HG02852 (cell line): ENCODE results near the gene CD99.
"Not testable (repeated sequence)": the region's sequence is repeated elsewhere in the genome, so short reads cannot be mapped to it uniquely, and the experiment has no call there.

Source experiments
- ATAC-seq: cut with Tn5 transposase; IDR thresholded peaks from one replicate; pipeline ENCODE4 v1.9.1; 2021; ENCODE audit warnings: mild to moderate bottlenecking, moderate library complexity; ENCODE audit not compliant: unreplicated experiment

Gene CD99

GRCh38 chrX:2675657-2676200, 15.4 kb upstream of the CD99 start:
- not testable (repeated sequence) for ATAC-seq

DNA sequence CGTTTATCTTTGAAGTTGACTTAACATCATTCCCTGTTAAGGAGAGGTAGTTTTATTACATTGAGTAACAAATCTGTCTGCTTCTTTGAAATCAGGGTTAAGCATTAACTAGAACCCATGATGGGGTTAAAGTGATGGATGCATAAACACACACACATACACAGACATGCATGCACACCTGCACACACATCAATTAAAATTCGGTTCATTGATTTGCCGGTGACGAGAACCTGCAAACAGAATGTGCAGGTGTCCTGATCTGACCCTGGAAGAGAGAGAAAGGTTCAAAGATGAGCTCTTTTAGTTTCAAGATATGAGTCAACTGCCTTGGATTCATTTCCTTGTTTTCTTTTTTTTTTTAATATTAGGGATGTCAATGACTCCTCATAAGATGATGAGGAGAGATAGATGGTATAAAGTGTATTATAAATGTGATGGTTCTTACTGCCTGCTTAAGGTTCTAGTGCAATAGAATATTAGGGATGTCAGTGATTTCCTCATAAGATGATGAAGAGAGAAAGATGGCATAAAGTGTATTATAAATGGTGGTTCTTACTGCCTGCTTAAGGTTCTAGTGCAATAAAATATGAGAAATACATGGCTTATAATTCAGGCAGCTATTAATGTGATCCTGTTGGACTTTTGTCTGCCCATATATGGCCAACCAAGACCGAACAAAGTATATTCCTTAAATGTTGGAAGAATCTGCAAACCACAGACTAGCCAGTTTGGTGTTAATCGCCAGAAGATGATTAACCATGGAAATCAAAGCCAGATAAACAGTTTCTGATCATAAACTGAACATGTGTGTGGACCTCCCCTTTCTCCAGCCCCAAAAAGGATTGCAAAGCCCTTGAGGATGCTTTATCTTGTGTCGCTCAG, 14.1 kb upstream of the CD99 start:
- no peak for ATAC-seq

GRCh38 chrX:2677764-2678163, 13.3 kb upstream of the CD99 start:
- ATAC-seq = no peak

DNA sequence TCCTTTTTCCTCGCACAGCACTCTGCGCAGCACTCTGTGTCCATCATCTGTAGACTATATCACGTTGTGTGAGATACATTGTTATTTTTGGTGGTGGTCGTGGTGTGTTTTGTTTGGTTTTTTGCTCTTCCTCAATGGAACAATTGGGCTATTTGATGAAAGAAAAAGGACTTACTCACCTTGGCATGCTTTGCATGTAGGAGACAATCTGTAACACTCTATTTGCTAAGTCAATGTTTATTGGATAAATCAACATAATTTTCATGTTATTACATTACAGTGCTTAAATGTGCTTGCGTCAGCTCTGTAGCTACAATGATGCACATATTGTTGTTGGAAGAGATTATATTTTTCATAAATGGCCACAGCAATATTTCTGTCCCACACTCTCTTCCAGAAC, 12.5 kb upstream of the CD99 start:
- no peak for ATAC-seq

GRCh38 chrX:2679534-2680485, 11.3 kb upstream of the CD99 start:
- ATAC-seq = no peak

- ATAC-seq = no peak
These were observed 10.4 kb upstream of the CD99 start for GRCh38 chrX:2680486-2681348.

- no peak for ATAC-seq
These were observed 8.4 kb upstream of the CD99 start for GRCh38 chrX:2682565-2683177.

- ATAC-seq = no peak
These were observed 6.8 kb upstream of the CD99 start for GRCh38 chrX:2684256-2684655.

DNA sequence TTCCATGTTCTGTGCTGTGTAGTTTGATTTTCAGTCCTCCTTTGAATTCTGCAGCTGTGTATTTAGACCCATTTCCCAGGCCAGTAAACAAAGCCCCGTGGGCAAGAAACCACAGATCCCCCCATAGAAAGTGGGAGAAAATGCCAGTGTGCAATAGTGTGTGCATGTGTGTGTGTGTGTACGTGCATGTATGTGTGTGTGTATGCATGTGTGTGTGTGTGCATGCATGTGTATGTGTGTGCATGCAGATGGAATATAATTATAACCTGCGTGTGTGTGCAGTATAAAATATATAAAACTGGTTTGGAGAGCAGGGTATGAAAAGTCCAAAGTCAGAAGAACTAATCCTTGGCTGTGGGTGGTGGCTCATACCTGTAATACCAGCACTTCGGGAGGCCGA, 5.2 kb upstream of the CD99 start:
- no peak for ATAC-seq

- ATAC-seq = no peak
These were observed 1.1 kb upstream of the CD99 start for GRCh38 chrX:2689773-2690666.

GRCh38 chrX:2691543-2692220, 587 bp downstream of the CD99 start:
- peak; percentile 16 for ATAC-seq

DNA sequence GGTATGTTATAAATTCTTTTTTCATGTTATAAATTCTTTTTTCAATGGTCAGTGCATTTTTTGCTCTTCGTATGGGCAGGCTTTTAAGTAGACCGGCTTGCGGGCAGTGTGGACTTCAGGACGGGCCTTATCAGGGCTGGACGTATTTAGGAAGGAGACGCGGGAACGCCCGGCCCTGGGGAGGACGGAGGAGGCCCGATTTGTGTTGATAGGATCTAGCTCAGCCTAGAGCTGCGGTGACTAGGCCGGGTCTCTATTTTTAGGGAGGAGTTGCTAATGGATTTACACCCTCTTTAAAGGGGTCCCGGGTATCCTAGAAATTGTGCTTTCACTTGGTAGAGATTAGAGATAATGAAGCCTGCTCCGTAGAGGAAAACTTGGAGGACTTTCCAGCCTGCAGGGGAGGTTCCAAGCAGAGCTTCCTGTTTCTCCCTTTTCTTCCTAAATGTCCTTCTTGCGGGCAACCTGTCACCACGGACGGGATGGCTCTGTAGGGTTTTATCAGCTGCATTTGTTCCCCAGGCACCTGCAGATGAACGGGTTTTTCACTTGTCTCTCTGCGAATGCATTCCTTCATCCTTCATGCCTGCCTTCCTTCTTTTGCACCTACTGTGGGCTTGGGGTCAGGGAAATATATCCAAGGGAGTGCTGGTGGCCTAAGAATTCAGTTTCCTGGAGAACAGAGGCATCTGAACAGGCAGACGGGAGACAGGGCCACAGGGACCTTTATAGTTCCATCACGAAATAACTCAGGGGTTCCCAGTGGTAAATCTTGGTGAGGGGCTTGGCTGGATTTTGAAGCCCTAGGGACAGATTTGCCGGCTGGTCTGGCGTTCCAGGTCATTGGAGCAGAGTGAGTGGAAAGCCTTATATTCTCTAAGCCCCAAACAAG, 1.4 kb downstream of the CD99 start:
- ATAC-seq = no peak

DNA sequence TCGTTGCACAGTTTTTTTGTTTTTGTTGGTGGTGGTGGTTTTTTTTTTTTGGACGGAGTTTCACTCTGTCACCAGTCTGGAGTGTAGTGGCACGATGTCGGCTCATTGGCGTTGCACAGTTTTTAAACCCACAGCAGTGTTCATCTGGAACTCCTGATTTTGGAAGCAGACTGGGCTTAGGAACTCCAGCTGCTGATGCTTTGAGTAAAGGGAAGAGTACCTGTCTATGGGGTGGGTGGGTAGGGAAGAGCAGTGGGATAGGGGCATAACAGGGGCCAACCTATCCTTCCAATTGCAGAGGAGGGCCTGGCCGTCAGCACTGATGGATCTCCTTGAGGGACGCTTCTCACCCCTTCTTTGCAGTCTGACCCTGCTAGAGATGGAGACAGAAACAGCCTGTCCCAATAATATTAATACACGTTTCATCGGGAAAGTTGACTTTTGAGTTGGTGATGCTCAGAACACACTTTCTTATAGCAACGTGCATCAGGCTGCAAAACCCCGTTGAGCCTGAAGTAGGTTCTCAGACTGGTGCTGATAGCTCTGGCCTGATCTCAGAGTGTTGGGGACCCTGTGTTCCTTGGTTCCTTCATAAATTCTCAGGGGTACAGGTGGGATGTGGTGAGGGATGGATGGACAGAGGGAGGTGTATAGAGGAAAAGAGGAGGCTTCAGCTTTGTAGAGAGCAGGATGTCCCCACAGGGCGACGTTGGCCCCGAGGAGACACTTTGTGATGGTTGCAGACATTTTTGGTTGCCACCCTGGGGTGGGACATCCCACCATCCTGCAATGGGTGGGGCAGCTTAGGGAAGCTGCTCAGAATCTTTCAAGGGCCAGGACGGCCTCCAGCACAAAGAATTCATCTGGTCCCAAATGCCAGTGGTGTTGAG, 2.3 kb downstream of the CD99 start:
- no peak for ATAC-seq

DNA sequence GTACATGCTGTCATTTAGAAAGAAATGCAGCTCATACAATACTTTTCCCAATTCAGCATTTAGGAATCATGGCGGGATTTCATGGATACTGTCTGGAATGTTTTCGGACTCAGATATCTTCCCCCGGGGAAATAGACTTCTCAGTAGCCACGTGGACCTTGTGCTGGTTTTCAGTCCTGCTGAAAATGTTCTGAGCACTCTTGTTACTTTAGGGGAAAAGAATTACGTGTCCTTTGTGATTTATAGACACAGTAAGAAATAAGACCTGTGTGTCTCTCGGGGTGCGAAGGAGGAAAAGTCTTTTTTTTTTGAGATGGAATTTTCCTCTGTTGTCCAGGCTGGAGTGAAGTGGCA, 3.8 kb downstream of the CD99 start:
- no peak for ATAC-seq

GRCh38 chrX:2696698-2697215, 5.7 kb downstream of the CD99 start:
- peak; percentile 91 for ATAC-seq

GRCh38 chrX:2697306-2697705, 6.2 kb downstream of the CD99 start:
- peak; percentile 1 for ATAC-seq
